COLO829 (cell line): ENCODE measurements around the gene METTL25.
A peak's percentile ranks its signal among the peaks of the same experiment; 100 is the strongest.

Source experiments
- DNase-seq: peaks from one replicate; pipeline ENCODE4 v3.0.0; 2012; ENCODE audit warnings: low spot score

METTL25 gene

GRCh38 chr12:82470906-82471512 lies 112.7 kb downstream of the METTL25 start:
- no peak for DNase-seq

- DNase-seq = no peak
These were observed 114.9 kb downstream of the METTL25 start for GRCh38 chr12:82473111-82473754.

GRCh38 chr12:82474181-82474797 lies 116.0 kb downstream of the METTL25 start:
- DNase-seq = no peak

- DNase-seq = no peak
These were observed 116.5 kb downstream of the METTL25 start for GRCh38 chr12:82474798-82475184.

GRCh38 chr12:82475211-82475610 lies 116.9 kb downstream of the METTL25 start:
- no peak for DNase-seq

GRCh38 chr12:82476511-82476910 lies 118.2 kb downstream of the METTL25 start:
- DNase-seq = no peak

GRCh38 chr12:82479511-82479910 lies 121.2 kb downstream of the METTL25 start:
- DNase-seq = no peak

GRCh38 chr12:82480606-82481005 lies 122.3 kb downstream of the METTL25 start:
- DNase-seq = no peak

- DNase-seq = no peak
These were observed 123.6 kb downstream of the METTL25 start for GRCh38 chr12:82481954-82482353.

GRCh38 chr12:82486524-82487235 lies 128.4 kb downstream of the METTL25 start:
- peak; percentile 6 for DNase-seq

GRCh38 chr12:82504409-82504808 lies 146.1 kb downstream of the METTL25 start:
- DNase-seq = no peak

- no peak for DNase-seq
These were observed 146.8 kb downstream of the METTL25 start for GRCh38 chr12:82505150-82505549.

- no peak for DNase-seq
These were observed 149.4 kb downstream of the METTL25 start for GRCh38 chr12:82507686-82508085.

GRCh38 chr12:82510386-82510785 lies 152.1 kb downstream of the METTL25 start:
- DNase-seq = no peak

- no peak for DNase-seq
These were observed 156.6 kb downstream of the METTL25 start for GRCh38 chr12:82514880-82515279.

- DNase-seq = no peak
These were observed 157.3 kb downstream of the METTL25 start for GRCh38 chr12:82515652-82516051.

- no peak for DNase-seq
These were observed 158.7 kb downstream of the METTL25 start for GRCh38 chr12:82517027-82517426.

- DNase-seq = no peak
These were observed 159.5 kb downstream of the METTL25 start for GRCh38 chr12:82517808-82518207.

GRCh38 chr12:82519510-82519909 lies 161.2 kb downstream of the METTL25 start:
- no peak for DNase-seq

GRCh38 chr12:82522285-82522684 lies 164.0 kb downstream of the METTL25 start:
- DNase-seq = no peak

- no peak for DNase-seq
These were observed 164.4 kb downstream of the METTL25 start for GRCh38 chr12:82522762-82523161.

GRCh38 chr12:82523996-82524395 lies 165.7 kb downstream of the METTL25 start:
- DNase-seq = no peak

GRCh38 chr12:82524641-82525040 lies 166.3 kb downstream of the METTL25 start:
- DNase-seq = no peak
